DND-41 (cell line): Measurements from ENCODE around the gene NXPH4.

Experiments used
- ATAC-seq: fragments of 200-7000 bp; cut with Tn5 transposase; 3 replicates; pipeline ENCODE4 v1.9.1; 2021; ENCODE audit warnings: low read depth; ENCODE audit not compliant: insufficient read depth
- DNase-seq: peaks from one replicate; pipeline ENCODE4 v3.0.0-alpha.2; 2020
- H2AFZ ChIP-seq: 2 replicates; pipeline ENCODE4 v1.6.0; 2012; ENCODE audit warnings: low read depth, low read length
- H3K27ac ChIP-seq: 2 replicates; pipeline ENCODE4 v1.5.1; 2012; ENCODE audit warnings: low read length, inconsistent platforms
- H3K27me3 ChIP-seq: fragments of 200-600 bp; sonication (generic); 2 replicates; pipeline ENCODE4 v1.6.0; 2012; ENCODE audit warnings: low read length, mild to moderate bottlenecking, inconsistent platforms; ENCODE audit not compliant: insufficient read depth, poor library complexity
- H3K36me3 ChIP-seq: 2 replicates; pipeline ENCODE4 v1.5.1; 2012; ENCODE audit warnings: low read length, inconsistent platforms; ENCODE audit not compliant: insufficient read depth
- H3K4me1 ChIP-seq: 2 replicates; pipeline ENCODE4 v1.5.1; 2012; ENCODE audit warnings: mild to moderate bottlenecking, low read length; ENCODE audit not compliant: insufficient read depth
- H3K4me2 ChIP-seq: 2 replicates; pipeline ENCODE4 v1.6.0; 2012; ENCODE audit warnings: mild to moderate bottlenecking, moderate library complexity, low read length, inconsistent platforms; ENCODE audit not compliant: insufficient read depth
- H3K4me3 ChIP-seq, 2 experiments: fragments of 200-600 bp in 1 of 2; shearing (Covaris generic) in 1 of 2; 2 replicates each; pipeline ENCODE4 v1.5.1; 2012 to 2016; ENCODE audit warnings: inconsistent platforms in 2 of 2, low read length in 2 of 2, mild to moderate bottlenecking in 2 of 2, low read depth in 1 of 2, moderate library complexity in 1 of 2
- H3K79me2 ChIP-seq: 2 replicates; pipeline ENCODE4 v1.6.0; 2012; ENCODE audit warnings: low read length, inconsistent platforms; ENCODE audit not compliant: insufficient read depth
- H3K9ac ChIP-seq: 2 replicates; pipeline ENCODE4 v1.6.0; 2012; ENCODE audit warnings: low read depth, mild to moderate bottlenecking, inconsistent platforms, low read length, moderate library complexity
- H3K9me3 ChIP-seq: 2 replicates; pipeline ENCODE4 v1.5.1; 2012; ENCODE audit warnings: low read length, moderate library complexity, mild to moderate bottlenecking, inconsistent platforms; ENCODE audit not compliant: insufficient read depth, severe bottlenecking
- H4K20me1 ChIP-seq: 2 replicates; pipeline ENCODE4 v1.6.0; 2012; ENCODE audit warnings: low read length; ENCODE audit not compliant: insufficient read depth
- EZH2 ChIP-seq: IDR thresholded peaks from 3 replicates; pipeline ENCODE4 v1.6.1; 2012; ENCODE audit warnings: borderline replicate concordance, low read depth, mild to moderate bottlenecking, moderate library complexity, low read length, inconsistent platforms; ENCODE audit not compliant: severe bottlenecking
- TF ChIP-seq, protein P1 (sequence below): IDR thresholded peaks from 2 replicates; pipeline ENCODE4 v1.5.1; 2012; ENCODE audit warnings: borderline replicate concordance, low read length, moderate library complexity, mild to moderate bottlenecking; ENCODE audit not compliant: poor library complexity, severe bottlenecking; ENCODE audit errors: extremely low read depth

NXPH4 gene

DNA sequence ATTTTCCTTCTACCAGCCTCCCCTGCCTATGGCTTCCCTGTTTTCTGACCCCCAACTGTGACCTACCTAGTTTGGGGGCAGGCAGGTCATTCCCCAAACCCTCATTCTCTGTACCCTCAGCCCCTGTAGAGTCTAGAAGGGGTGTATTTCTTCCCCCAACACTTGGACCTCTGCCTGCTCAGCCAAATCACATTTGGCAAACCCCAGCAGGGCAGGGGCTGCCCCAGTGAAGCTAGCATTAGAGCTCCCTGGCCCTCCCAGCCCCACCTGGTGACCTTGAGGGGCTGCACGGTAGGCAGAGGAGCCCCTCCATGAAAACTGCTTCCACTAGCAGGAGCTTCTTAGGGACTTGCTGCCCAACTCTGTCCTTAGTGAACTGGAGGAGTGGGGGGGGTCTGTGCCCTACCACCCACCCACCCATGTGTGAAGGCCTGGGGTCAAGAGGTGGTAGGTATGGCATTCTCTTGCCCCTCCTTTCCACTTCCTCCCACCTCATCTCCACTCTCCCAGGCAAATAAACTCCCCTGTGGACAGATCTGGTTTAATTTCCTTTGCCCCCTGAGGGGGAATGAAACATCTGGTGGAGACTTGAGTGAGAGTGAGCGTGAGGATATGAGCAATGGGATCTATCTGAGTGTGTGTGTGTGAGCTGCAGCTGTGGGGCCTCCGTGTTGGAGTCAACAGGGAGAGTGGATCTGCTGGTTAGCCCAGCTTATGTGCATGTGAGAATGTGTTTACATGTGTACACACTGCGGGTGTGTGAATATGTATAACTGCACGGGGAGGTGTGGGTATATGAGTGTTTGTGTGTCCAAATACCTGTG, 1.6 kb downstream of the NXPH4 start:
- Histone ChIP-seq H3K27ac (no peak overlapping the region), H3K9ac (no peak overlapping the region), H3K4me3 (no peak overlapping the region), H3K4me1 (peaks cover 10% of the 10 kb centered on the region), H3K27me3 (peaks cover 50% of the 10 kb centered on the region), H3K9me3 (no peaks in the 10 kb centered on the region), H4K20me1 (peaks cover 8% of the 10 kb centered on the region; the same call in 1 of the 2 replicates), H3K79me2 (no peaks in the 10 kb centered on the region), H3K36me3 (no peaks in the 10 kb centered on the region), H2AFZ (no peak overlapping the region), H3K4me2 (no peak overlapping the region)
- DNase-seq (no peak), ATAC-seq (no peak)
- TF ChIP-seq, protein P1, sequence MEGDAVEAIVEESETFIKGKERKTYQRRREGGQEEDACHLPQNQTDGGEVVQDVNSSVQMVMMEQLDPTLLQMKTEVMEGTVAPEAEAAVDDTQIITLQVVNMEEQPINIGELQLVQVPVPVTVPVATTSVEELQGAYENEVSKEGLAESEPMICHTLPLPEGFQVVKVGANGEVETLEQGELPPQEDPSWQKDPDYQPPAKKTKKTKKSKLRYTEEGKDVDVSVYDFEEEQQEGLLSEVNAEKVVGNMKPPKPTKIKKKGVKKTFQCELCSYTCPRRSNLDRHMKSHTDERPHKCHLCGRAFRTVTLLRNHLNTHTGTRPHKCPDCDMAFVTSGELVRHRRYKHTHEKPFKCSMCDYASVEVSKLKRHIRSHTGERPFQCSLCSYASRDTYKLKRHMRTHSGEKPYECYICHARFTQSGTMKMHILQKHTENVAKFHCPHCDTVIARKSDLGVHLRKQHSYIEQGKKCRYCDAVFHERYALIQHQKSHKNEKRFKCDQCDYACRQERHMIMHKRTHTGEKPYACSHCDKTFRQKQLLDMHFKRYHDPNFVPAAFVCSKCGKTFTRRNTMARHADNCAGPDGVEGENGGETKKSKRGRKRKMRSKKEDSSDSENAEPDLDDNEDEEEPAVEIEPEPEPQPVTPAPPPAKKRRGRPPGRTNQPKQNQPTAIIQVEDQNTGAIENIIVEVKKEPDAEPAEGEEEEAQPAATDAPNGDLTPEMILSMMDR, result no peak
- no peak for TF ChIP-seq EZH2

DNA sequence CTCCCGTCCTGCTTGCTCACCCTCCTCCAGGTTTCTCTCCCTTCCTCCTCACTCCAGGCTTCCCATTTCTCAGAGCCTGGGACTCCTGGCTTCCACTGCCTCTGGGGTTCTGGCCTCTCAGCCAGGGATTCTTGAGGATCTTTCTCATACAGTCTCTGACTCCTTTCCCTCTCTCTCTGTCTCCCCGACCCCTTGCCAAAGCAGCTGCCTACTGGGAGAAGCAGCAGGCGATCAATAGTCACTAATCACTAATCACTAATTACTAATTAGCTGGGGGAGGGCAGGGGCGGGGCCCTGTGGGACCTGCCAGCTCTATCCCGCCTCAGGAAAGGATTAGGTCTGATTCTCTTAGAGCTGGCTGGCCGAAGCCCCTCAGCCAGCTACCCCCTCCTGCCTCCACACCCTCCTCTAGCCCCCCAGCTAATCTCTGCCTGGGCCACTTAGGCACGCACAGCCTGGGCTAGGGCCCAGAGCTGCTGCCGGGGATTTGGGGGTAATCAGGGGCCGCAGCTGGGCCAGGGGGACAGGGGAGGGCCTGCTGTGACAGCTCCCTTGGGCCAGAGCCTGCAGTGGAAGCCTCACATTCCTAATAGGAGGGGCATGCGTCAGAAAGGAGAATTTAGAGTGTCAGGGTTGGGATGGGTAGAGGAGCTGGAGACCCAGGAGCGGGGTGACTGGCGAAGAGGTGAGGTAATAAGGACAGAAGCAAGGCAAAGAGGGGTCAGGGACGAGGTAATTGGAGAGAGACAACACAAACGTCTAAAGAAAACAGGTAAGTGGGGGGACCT, 2.8 kb downstream of the NXPH4 start:
- ATAC-seq (no peak), DNase-seq (no peak)
- H4K20me1 ChIP-seq, result peaks cover 11% of the 10 kb centered on the region; the same call in 1 of the 2 replicates
- H3K9ac ChIP-seq, result no peak overlapping the region
- TF ChIP-seq EZH2, result no peak
- TF ChIP-seq, protein P1, result no peak
- no peak overlapping the region for H3K4me3 ChIP-seq
- H3K4me1 ChIP-seq, result no peaks in the 10 kb centered on the region; the same call in 1 of the 2 replicates
- H3K79me2 ChIP-seq, result no peaks in the 10 kb centered on the region
- H3K27me3 ChIP-seq, result peaks cover 49% of the 10 kb centered on the region
- no peak overlapping the region for H3K4me2 ChIP-seq
- no peaks in the 10 kb centered on the region for H3K9me3 ChIP-seq
- H3K27ac ChIP-seq, result no peak overlapping the region
- H2AFZ ChIP-seq, result no peak overlapping the region
- no peaks in the 10 kb centered on the region for H3K36me3 ChIP-seq

DNA sequence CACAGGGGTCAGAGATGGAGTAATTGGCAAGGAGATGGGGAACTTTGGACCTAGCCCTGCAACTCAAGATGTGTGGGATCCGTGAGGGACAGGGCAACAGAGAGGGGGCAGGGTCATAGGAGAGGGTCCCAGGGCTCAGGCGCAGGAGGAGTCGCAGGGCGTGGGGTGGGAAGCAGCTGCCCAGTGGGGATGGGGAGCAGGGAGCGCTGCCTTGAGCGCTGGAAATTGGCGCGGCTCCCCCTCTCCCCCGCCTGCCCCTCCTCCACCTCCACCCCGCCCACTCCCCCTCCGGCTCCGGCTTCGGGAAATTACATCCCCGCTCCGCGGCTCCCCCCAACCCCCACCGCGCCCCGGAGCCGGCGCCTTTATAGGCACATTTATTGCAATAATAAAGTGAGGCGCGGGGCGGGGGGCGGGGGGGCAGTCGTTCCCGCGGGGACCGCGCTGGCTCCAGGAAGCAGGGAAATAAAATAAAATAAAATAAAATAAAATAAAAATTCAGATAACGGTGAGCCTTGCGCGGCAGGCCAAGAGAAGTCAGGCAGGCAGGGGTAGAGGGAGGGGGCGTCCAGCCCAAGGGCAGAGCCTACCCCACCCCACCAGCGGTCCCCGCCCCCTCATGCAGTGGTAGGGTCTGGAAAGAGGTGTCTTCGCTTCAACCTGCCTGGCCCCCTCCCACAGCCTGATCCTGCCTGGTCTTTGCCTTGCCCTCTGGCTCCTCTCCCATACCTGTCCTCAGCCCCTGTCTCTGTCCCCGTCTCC, 3.6 kb downstream of the NXPH4 start:
- TF ChIP-seq, protein P1, result no peak
- H3K9me3 ChIP-seq, result no peaks in the 10 kb centered on the region
- no peaks in the 10 kb centered on the region for H3K36me3 ChIP-seq
- peaks cover 13% of the 10 kb centered on the region; the same call in 1 of the 2 replicates for H4K20me1 ChIP-seq
- H3K4me1 ChIP-seq, result no peaks in the 10 kb centered on the region
- no peak overlapping the region for H3K27ac ChIP-seq
- H3K27me3 ChIP-seq, result peaks cover 43% of the 10 kb centered on the region
- no peak overlapping the region for H3K9ac ChIP-seq
- H3K79me2 ChIP-seq, result no peaks in the 10 kb centered on the region
- H2AFZ ChIP-seq, result no peak overlapping the region
- no peak overlapping the region for H3K4me2 ChIP-seq
- ATAC-seq, result no peak
- no peak for DNase-seq
- no peak overlapping the region for H3K4me3 ChIP-seq
